ENCODE results near the gene SLC6A18. TPM values are rescaled to one million over a fixed set of nuclear protein-coding genes. Genes with fewer than 3 reads are reported as not detected.

The SLC6A18 gene
- polyA plus RNA-seq, 1 experiment = not detected

DNA sequence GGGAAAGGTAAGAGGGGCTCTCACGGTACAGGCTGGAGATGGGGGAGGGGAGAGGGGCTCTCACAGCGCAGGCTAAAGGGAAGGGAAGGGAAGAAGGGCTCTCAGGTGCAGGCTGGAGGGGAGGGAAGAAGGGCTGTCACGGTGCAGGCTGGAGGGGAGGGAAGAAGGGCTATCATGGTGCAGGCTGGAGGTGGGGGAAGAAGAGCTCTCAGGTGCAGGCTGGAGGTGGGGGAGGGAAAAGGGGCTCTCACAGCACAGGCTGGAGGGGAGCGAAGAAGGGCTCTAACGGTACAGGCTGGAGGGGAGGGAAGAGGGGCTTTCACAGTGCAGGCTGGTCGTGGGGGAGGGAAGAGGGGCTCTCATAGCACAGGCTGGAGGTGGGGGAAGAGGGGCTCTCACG, 4.6 kb downstream of the SLC6A18 start:
- TF ChIP-seq, protein P1, sequence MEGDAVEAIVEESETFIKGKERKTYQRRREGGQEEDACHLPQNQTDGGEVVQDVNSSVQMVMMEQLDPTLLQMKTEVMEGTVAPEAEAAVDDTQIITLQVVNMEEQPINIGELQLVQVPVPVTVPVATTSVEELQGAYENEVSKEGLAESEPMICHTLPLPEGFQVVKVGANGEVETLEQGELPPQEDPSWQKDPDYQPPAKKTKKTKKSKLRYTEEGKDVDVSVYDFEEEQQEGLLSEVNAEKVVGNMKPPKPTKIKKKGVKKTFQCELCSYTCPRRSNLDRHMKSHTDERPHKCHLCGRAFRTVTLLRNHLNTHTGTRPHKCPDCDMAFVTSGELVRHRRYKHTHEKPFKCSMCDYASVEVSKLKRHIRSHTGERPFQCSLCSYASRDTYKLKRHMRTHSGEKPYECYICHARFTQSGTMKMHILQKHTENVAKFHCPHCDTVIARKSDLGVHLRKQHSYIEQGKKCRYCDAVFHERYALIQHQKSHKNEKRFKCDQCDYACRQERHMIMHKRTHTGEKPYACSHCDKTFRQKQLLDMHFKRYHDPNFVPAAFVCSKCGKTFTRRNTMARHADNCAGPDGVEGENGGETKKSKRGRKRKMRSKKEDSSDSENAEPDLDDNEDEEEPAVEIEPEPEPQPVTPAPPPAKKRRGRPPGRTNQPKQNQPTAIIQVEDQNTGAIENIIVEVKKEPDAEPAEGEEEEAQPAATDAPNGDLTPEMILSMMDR (IDR thresholded peaks at IDR 0.05; ENCODE audit: low read depth, low read length) = no peak
- DNase-seq (ENCODE audit: low read depth, low spot score) = no peak
- POLR2A ChIA-PET = no interaction called here
- Histone ChIP-seq H3K4me3 (ENCODE audit: low read depth, low read length) (no peak overlapping the region), H3K27ac (ENCODE audit: low read depth, low read length) (no peak overlapping the region), H3K9me3 (ENCODE audit: control insufficient read depth, insufficient read depth, low read length) (peaks cover 89% of the 10 kb centered on the region), H3K27me3 (ENCODE audit: control insufficient read depth, insufficient read depth, low read length) (no peaks in the 10 kb centered on the region)
- CTCF ChIA-PET = no interaction called here

DNA sequence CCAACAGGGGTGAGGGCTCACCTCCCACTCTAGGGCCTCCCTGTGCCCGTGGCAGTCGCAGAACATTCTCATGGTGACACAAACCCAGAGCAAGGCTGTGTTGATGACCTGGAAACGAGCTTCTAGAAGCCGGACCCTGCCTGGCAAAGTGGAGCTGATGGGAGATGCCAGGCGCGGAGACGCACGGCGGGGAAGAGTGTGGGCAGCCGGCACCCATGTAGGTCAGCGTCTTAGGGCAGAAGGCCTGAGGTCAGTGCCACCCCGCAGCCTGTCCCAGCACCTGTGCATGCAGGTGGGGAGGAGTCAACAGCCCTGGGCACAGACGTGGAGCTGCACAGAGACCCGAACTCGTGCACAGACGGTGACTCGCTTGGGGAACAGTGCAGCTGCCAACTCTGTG, 5.4 kb downstream of the SLC6A18 start:
- TF ChIP-seq, protein P1 (IDR thresholded peaks at IDR 0.05; ENCODE audit: low read depth, low read length) = no peak
- Histone ChIP-seq H3K9me3 (ENCODE audit: control insufficient read depth, insufficient read depth, low read length) (peaks cover 89% of the 10 kb centered on the region), H3K4me3 (ENCODE audit: low read depth, low read length) (no peak overlapping the region), H3K27ac (ENCODE audit: low read depth, low read length) (no peak overlapping the region), H3K27me3 (ENCODE audit: control insufficient read depth, insufficient read depth, low read length) (no peaks in the 10 kb centered on the region)
- CTCF ChIA-PET = no interaction called here
- no peak for DNase-seq (ENCODE audit: low read depth, low spot score)
- POLR2A ChIA-PET = no interaction called here

DNA sequence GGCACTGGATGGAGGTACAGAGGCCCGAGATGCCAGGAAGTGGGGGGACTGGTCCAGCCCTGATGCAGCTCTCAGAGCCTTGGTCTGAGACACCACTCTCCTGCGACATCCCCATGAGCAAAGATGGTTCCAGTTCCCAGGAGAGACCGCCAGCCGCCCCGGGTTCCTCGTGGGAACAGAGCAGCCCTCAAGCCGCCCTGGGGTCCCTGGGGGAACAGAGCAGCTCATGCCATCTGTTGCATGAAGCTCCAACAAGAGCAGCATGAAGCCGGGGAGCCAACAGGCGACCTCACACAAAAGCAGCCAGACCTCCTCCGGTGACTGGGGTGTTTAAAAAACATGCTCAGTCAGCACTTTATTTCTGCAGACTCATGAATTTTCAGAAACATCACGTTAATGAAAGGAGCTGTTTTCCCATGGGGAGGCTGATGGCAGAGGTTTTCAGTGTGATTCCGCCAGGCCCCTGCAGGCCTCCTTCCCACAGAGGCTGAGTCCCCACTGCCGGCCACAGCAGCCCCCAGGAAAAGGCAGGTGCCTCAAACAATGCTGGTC, 6.2 kb downstream of the SLC6A18 start:
- ChIA-PET POLR2A (no interaction called here), CTCF (no interaction called here)
- H3K27me3 ChIP-seq (ENCODE audit: control insufficient read depth, insufficient read depth, low read length) = no peaks in the 10 kb centered on the region
- H3K4me3 ChIP-seq (ENCODE audit: low read depth, low read length) = no peak overlapping the region
- peaks cover 83% of the 10 kb centered on the region for H3K9me3 ChIP-seq (ENCODE audit: control insufficient read depth, insufficient read depth, low read length)
- DNase-seq (ENCODE audit: low read depth, low spot score) = no peak
- no peak overlapping the region for H3K27ac ChIP-seq (ENCODE audit: low read depth, low read length)
- TF ChIP-seq, protein P1 (IDR thresholded peaks at IDR 0.05; ENCODE audit: low read depth, low read length) = no peak

DNA sequence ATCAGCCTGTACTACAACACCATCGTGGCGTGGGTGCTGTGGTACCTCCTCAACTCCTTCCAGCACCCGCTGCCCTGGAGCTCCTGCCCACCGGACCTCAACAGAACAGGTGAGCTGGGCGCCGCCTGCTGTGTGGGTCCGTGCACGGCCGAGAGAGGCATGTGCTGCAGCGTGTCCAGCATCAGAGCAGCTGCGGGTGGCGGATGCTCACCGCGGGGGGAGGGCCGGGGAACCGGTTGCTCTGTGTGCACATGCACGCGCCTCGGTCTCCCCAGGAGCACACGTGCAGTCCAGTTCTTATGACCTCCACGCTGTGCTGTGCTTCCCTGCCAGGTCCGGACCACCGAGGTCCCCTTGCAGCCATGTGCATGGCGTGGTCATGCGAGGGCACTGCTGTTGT, 7.6 kb downstream of the SLC6A18 start:
- TF ChIP-seq, protein P1 (IDR thresholded peaks at IDR 0.05; ENCODE audit: low read depth, low read length) = no peak
- Histone ChIP-seq H3K27ac (ENCODE audit: low read depth, low read length) (no peak overlapping the region), H3K4me3 (ENCODE audit: low read depth, low read length) (no peak overlapping the region), H3K27me3 (ENCODE audit: control insufficient read depth, insufficient read depth, low read length) (no peaks in the 10 kb centered on the region), H3K9me3 (ENCODE audit: control insufficient read depth, insufficient read depth, low read length) (peaks cover 88% of the 10 kb centered on the region)
- CTCF ChIA-PET = no interaction called here
- no peak for DNase-seq (ENCODE audit: low read depth, low spot score)
- POLR2A ChIA-PET = no interaction called here

DNA sequence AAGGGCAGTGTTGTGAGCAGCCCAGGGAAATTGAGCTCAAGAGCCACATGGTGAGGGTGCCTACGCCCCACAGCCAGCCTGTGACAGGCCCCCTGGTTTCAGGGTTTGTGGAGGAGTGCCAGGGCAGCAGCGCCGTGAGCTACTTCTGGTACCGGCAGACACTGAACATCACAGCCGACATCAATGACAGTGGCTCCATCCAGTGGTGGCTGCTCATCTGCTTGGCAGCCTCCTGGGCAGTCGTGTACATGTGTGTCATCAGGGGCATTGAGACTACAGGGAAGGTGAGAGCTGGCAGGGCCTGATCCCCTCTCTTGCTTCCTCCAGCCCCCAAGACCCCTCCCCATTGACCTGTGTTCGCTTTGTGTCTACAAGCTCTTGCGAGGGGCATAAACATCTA, 10.2 kb downstream of the SLC6A18 start:
- no peak for DNase-seq (ENCODE audit: low read depth, low spot score)
- POLR2A ChIA-PET = no interaction called here
- H3K27ac ChIP-seq (ENCODE audit: low read depth, low read length) = no peak overlapping the region
- no peak overlapping the region for H3K4me3 ChIP-seq (ENCODE audit: low read depth, low read length)
- H3K27me3 ChIP-seq (ENCODE audit: control insufficient read depth, insufficient read depth, low read length) = no peaks in the 10 kb centered on the region
- TF ChIP-seq, protein P1 (IDR thresholded peaks at IDR 0.05; ENCODE audit: low read depth, low read length) = no peak
- H3K9me3 ChIP-seq (ENCODE audit: control insufficient read depth, insufficient read depth, low read length) = peaks cover 86% of the 10 kb centered on the region
- CTCF ChIA-PET = no interaction called here
